GM12801 (cell line): ENCODE results near the gene CCL26.

Experiments
- TF ChIP-seq, protein P1 (sequence below): IDR thresholded peaks from one replicate; pipeline ENCODE4 v1.5.1; 2011; ENCODE audit warnings: control low read depth; ENCODE audit not compliant: insufficient read length; ENCODE audit errors: extremely low read depth

The CCL26 gene

DNA sequence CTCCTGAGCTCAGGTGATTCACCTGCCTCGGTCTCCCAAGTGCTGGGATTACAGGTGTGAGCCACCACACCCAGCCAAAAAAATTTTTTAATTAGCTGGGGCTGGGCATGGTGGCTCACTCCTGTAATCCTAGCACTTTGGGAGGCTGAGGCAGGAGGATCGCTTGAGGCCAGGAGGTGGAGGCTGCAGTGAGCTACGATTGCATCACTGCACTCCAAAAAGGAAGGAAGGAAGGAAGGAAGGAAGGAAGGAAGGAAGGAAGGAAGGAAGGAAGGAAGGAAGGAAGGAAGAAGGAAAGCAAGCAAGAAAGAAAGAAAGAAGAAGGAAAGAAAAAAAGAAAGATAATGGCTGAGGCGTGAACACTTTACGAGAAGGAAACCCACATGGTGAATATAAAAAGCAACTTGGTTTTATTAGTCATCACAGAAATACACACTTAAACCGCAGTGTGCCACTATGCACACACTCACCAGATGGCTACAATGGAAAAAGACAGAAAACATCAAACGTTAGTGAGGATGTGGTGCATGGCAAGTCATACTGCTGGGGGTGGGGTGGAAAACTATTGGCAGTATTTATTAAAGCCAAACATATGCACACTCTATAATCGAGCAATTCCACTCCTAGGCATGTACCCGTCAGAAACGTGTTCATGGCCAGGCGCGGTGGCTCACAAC is 4.4 kb upstream of the CCL26 start:
- TF ChIP-seq, protein P1, sequence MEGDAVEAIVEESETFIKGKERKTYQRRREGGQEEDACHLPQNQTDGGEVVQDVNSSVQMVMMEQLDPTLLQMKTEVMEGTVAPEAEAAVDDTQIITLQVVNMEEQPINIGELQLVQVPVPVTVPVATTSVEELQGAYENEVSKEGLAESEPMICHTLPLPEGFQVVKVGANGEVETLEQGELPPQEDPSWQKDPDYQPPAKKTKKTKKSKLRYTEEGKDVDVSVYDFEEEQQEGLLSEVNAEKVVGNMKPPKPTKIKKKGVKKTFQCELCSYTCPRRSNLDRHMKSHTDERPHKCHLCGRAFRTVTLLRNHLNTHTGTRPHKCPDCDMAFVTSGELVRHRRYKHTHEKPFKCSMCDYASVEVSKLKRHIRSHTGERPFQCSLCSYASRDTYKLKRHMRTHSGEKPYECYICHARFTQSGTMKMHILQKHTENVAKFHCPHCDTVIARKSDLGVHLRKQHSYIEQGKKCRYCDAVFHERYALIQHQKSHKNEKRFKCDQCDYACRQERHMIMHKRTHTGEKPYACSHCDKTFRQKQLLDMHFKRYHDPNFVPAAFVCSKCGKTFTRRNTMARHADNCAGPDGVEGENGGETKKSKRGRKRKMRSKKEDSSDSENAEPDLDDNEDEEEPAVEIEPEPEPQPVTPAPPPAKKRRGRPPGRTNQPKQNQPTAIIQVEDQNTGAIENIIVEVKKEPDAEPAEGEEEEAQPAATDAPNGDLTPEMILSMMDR = no peak

DNA sequence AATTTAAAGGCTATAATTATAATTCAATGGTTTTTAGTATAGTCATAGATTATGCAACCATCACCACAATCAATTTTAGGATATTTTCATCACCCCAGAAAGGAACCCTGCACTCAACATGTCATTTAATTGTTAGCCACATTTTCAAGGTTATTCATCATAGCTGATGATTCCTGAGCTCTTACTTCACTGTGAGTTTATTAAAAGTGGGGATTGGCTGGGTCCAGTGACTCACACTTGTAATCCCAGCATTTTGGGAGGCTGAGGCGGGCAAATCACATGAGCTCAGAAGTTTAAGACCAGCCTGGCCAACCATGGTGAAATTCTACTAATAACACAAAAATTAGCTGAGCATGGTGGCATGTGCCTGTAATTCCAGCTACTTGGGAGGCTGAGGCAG is 787 bp downstream of the CCL26 start:
- TF ChIP-seq, protein P1 = no peak

DNA sequence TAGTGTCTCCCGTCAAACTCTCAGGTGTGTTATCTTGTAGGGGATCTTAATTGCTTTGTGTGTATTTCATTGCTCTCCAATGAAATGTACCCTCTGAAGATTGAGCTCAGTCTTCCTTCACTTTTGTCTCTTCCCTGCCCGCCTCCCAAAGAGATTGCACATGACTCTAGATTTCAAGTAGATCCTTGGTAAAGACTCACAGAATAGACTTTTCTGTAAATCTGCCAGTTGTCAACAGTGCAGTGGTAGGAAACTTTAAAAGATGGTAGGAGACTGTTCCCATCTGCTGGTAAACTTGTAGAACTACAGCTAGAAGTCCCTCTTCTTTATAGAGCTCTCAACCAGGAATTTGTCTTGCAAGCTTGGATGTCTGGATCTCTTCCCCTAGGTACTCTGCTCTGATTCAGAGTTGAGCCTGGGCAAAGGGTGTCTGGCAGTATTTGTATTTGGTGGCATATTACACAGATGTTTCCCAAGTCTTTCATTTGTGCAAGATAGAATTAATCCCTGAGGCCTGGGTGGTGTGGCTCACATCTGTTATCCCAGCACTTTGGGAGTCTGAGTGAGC is 9.6 kb downstream of the CCL26 start:
- TF ChIP-seq, protein P1 = no peak

DNA sequence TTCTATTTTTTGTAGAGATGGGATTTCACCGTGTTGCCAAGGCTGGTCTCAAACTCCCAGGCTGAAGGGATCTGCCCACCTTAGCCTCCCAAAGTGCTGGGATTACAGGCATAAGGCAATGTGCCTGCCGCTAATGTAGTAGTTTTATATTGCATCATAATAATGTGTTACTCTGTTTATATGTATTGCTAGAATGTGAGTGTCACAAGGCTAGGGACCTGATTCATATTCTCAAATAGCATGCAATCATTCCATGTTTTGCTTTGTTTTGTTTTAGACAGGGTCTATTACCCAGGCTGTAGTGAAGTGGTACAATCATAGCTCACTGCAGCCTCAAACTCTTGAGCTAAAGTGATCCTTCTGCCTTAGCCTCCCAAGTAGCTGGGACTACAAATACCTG is 13.5 kb downstream of the CCL26 start:
- TF ChIP-seq, protein P1 = no peak

DNA sequence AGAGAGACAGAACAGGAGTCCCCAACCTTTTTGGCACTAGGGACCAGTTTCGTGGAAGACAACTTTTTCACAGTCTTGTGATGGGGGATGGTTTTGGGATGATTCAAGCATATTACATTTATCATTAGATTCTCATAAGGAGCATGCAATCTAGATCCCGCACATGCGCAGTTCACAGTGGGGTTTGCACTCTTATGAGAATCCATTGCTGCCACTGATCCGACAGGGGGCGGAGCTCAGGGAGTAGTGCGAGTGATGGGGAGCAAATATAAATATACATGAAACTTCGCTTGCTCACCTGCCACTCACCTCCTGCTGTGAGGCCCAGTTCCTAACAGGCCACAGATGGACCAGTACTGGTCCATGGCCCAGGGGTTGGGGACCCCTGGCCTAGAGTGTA is 14.2 kb downstream of the CCL26 start:
- TF ChIP-seq, protein P1 = no peak

DNA sequence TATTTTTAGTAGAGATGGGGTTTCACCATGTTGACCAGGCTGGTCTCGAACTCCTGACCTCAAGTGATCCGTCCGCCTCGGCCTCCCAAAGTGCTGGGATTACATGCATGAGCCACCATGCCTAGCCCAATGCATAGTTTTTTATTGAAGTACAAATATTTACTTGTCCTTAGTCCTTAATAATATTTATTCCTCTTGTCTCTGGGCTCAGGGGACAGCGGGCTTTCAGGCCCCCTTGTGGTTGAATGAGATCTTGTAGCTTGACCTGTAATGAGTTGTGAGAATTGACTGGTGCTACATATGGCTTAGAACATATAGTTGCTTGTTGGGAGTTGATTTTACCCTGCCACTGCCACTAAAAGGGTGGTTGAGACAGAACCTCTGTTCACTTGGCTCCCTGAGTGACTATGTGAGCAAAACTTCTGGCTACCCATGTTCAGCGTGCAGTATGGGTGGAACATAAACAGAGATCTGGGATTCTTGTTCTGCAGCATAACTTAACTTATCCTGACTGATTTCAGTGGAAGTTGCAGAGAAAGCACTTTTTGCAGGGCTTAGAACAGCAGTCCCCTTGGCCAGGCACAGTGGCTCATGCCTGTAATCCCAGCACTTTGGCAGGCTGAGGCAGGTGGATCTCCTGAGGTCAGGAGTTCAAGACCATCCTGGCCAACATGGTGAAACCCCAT is 14.9 kb downstream of the CCL26 start:
- TF ChIP-seq, protein P1 = no peak

DNA sequence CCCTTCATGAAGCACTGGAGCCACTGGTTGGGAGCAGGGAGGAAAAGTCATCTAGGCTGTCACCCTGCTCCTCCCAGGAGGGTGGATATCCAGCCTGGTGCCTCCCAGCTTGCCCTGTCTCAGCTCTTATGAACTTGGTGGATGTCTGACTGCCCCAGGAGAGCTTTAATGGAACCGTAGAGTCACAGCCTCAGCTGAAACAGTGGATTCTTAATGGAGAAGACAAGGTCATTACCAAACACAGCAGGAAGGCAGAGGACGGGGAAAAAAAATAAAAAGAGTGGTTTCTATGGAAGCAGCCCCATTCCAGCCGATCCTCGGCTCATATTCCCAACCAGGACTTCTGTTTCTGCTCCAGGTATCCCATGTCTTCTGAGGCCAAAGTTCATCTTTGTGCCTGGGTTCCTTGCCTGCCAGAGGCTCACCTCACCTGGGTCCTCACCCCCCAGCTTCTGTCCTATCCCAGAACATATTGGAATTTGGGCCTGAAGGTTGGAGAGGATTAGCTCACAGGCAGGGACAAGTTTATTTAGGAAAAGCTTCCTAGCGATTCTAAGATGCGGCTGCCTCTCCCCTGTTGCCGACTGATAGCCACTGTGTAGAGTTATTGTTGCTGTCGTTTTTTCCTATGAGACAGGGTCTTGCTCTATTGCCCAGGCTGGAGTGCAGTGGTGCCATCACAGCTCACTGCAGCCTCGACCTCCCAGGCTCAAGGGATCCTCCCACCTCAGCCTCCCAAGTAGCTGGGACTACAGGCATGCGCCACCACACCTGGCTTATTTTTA is 15.6 kb downstream of the CCL26 start:
- TF ChIP-seq, protein P1 = no peak
